Measurements from ENCODE around the gene ARID1B. TPM values are rescaled to one million over a fixed set of nuclear protein-coding genes. Genes with fewer than 3 reads are reported as not detected.

The ARID1B gene
- total RNA-seq, 4 donors from 2014 or later: 25.2 to 103 (median 59.5) TPM

DNA sequence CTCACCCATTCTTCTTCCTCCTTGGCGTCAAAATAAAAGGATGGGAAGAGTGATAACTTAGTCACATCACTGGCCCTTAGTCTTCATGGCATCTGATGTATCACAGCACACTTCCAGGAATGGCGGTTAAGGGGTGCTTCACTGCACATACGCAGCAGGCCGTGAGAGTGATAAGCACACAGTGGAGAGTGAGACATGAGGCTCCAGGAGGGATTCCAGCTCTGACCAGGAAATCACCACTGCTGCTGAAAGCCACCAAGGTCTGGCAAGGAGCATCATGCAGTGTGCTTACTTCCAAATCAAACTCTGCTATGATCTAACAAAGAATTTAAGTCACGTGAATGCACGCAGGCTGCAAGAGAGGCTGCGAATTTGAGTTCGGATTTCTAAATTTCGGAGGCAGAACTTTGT lies 62.4 kb downstream of the ARID1B start:
- Histone ChIP-seq H3K4me3 (no peak overlapping the region), H3K27ac (peak overlapping the region in 1 of 4 donors; percentile 19), H3K27me3 (no peaks in the 10 kb centered on the region), H3K36me3 (peaks cover 0 to 5% (median 0%) of the 10 kb centered on the region in 3 donors), H3K9me3 (no peaks in the 10 kb centered on the region), H3K4me1 (peaks cover 13 to 55% (median 35%) of the 10 kb centered on the region in 3 donors)
- TF ChIP-seq, protein P1, sequence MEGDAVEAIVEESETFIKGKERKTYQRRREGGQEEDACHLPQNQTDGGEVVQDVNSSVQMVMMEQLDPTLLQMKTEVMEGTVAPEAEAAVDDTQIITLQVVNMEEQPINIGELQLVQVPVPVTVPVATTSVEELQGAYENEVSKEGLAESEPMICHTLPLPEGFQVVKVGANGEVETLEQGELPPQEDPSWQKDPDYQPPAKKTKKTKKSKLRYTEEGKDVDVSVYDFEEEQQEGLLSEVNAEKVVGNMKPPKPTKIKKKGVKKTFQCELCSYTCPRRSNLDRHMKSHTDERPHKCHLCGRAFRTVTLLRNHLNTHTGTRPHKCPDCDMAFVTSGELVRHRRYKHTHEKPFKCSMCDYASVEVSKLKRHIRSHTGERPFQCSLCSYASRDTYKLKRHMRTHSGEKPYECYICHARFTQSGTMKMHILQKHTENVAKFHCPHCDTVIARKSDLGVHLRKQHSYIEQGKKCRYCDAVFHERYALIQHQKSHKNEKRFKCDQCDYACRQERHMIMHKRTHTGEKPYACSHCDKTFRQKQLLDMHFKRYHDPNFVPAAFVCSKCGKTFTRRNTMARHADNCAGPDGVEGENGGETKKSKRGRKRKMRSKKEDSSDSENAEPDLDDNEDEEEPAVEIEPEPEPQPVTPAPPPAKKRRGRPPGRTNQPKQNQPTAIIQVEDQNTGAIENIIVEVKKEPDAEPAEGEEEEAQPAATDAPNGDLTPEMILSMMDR (IDR thresholded peaks at IDR 0.05): no peak
- no peak for TF ChIP-seq POLR2A (IDR thresholded peaks at IDR 0.05)
- DNase-seq: no peak
- intact Hi-C loops (cut with DNase I): no loop called here
- WGBS, 2 donors: 70 to 86% methylated on average over 9 of the region's 9 CpGs

- H3K4me3 ChIP-seq: no peak overlapping the region
- WGBS, 2 donors: 62 to 71% methylated on average over 7 to 8 of the region's 8 CpGs
- H3K27ac ChIP-seq: peak overlapping the region in 1 of 4 donors; percentile 19
- H3K36me3 ChIP-seq: peaks cover 0 to 5% (median 0%) of the 10 kb centered on the region in 3 donors
- no peaks in the 10 kb centered on the region for H3K9me3 ChIP-seq
- no peaks in the 10 kb centered on the region for H3K27me3 ChIP-seq
- intact Hi-C loops (cut with DNase I): no loop called here
- TF ChIP-seq, protein P1 (IDR thresholded peaks at IDR 0.05): no peak
- TF ChIP-seq POLR2A (IDR thresholded peaks at IDR 0.05): no peak
- DNase-seq: no peak
- H3K4me1 ChIP-seq: peaks cover 13 to 60% (median 39%) of the 10 kb centered on the region in 3 donors
Observed at GRCh38 chr6:156840136-156840535, 63.0 kb downstream of the ARID1B start.

DNA sequence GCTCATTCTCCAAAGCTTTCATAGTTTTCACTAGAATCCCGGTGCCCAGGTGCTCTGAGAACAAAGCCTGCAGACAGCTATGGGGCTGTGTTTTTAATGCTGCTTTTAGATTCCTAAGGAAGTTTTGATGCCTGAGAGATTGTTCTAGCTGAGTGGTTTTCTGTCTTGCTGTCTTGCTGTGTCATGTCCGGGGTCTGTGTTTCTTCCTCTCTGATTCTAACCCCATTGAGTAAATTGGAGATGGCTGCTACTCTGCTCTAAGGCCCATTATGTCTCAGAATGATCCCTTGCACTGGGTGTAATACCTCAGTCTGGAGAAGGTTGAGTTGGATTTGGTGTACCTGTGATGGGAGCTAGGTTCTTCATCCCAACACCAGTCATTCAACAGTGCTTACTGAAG lies 63.4 kb downstream of the ARID1B start:
- intact Hi-C loops (cut with DNase I): no loop called here
- Histone ChIP-seq H3K27ac (peak overlapping the region in 1 of 4 donors; percentile 19), H3K4me1 (peaks cover 13 to 65% (median 44%) of the 10 kb centered on the region in 3 donors), H3K36me3 (peaks cover 0 to 5% (median 0%) of the 10 kb centered on the region in 3 donors), H3K4me3 (no peak overlapping the region), H3K27me3 (no peaks in the 10 kb centered on the region), H3K9me3 (no peaks in the 10 kb centered on the region)
- WGBS, 2 donors: 76 to 88% methylated on average over 2 of the region's 2 CpGs
- no peak for TF ChIP-seq POLR2A (IDR thresholded peaks at IDR 0.05)
- TF ChIP-seq, protein P1 (IDR thresholded peaks at IDR 0.05): no peak
- no peak for DNase-seq

GRCh38 chr6:156841508-156841907 lies 64.3 kb downstream of the ARID1B start:
- DNase-seq: no peak
- H3K4me1 ChIP-seq: peaks cover 13 to 74% (median 49%) of the 10 kb centered on the region in 3 donors
- 93 to 96% methylated on average over 3 of the region's 3 CpGs for WGBS, 2 donors
- no peaks in the 10 kb centered on the region for H3K27me3 ChIP-seq
- intact Hi-C loops (cut with DNase I): no loop called here
- H3K9me3 ChIP-seq: no peaks in the 10 kb centered on the region
- H3K36me3 ChIP-seq: no peaks in the 10 kb centered on the region
- H3K4me3 ChIP-seq: no peak overlapping the region
- peak overlapping the region in 1 of 4 donors; percentile 4 for H3K27ac ChIP-seq
- TF ChIP-seq, protein P1 (IDR thresholded peaks at IDR 0.05): no peak
- TF ChIP-seq POLR2A (IDR thresholded peaks at IDR 0.05): no peak

GRCh38 chr6:156842598-156843250 lies 65.5 kb downstream of the ARID1B start:
- Histone ChIP-seq H3K27me3 (no peaks in the 10 kb centered on the region), H3K4me3 (no peak overlapping the region), H3K4me1 (peaks cover 13 to 86% (median 59%) of the 10 kb centered on the region in 3 donors), H3K9me3 (no peaks in the 10 kb centered on the region), H3K27ac (no peak overlapping the region), H3K36me3 (no peaks in the 10 kb centered on the region)
- intact Hi-C loops (cut with DNase I): no loop called here
- TF ChIP-seq POLR2A (IDR thresholded peaks at IDR 0.05): no peak
- TF ChIP-seq, protein P1 (IDR thresholded peaks at IDR 0.05): no peak
- no peak for DNase-seq
- 61 to 84% methylated on average over 3 of the region's 3 CpGs for WGBS, 2 donors
